ENCODE measurements around the gene PMCH. TPM values are rescaled to one million over a fixed set of nuclear protein-coding genes. Genes with fewer than 3 reads are reported as not detected.

PMCH gene
- total and polyA plus RNA-seq, 9 donors: not detected

DNA sequence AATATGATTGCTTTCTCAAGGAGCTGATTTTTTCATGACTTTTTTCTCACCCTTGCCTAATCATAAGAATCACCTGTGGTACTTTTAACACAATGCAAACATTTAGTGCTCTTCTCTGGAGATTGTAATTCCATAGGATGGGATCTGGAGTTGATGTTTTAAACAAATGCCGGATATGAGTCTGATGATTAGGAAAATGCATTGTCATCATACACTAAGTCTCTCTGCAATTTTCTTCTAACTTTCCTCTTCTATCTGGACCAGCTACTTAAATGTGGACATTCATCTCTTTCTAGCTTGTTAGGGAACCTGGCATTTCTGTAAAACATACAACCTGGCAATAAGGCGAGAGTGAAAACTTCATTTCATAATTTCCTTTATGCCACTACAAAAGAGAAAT is 23.5 kb downstream of the PMCH start:
- H3K4me3 ChIP-seq: no peak overlapping the region
- no peaks in the 10 kb centered on the region for H3K4me1 ChIP-seq (ENCODE audit: insufficient read depth)
- no peak overlapping the region for H3K27ac ChIP-seq
- 97 to 98% (median 97%) methylated on average over 2 of the region's 2 CpGs for WGBS, 3 donors
- no peaks in the 10 kb centered on the region for H3K9me3 ChIP-seq
- no peak for DNase-seq
- H3K36me3 ChIP-seq: no peaks in the 10 kb centered on the region
- intact Hi-C loops (cut with DNase I): no loop called here
- TF ChIP-seq, protein P1, sequence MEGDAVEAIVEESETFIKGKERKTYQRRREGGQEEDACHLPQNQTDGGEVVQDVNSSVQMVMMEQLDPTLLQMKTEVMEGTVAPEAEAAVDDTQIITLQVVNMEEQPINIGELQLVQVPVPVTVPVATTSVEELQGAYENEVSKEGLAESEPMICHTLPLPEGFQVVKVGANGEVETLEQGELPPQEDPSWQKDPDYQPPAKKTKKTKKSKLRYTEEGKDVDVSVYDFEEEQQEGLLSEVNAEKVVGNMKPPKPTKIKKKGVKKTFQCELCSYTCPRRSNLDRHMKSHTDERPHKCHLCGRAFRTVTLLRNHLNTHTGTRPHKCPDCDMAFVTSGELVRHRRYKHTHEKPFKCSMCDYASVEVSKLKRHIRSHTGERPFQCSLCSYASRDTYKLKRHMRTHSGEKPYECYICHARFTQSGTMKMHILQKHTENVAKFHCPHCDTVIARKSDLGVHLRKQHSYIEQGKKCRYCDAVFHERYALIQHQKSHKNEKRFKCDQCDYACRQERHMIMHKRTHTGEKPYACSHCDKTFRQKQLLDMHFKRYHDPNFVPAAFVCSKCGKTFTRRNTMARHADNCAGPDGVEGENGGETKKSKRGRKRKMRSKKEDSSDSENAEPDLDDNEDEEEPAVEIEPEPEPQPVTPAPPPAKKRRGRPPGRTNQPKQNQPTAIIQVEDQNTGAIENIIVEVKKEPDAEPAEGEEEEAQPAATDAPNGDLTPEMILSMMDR (IDR thresholded peaks at IDR 0.05): no peak
- TF ChIP-seq POLR2A (IDR thresholded peaks at IDR 0.05) (no peak), EP300 (IDR thresholded peaks at IDR 0.05) (no peak)
- no peaks in the 10 kb centered on the region for H3K27me3 ChIP-seq

DNA sequence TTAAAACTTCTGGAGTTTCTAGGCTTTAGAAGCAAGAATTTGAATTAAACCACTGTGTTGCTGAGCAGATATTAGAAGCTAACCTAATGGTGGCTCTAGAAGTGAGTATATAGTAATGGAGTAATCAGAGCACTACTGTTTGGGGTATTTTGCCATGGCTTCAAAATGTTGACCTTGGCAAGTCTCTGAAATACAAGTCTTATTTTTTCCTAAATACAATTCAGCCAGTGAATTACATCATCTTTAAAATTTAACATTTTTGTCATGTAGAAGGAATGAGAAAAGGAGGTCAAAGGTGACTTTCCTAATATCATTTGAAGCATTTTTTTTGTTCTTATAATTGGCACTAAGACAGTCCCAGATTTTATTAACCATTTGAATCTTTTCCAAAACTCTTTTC is 25.2 kb downstream of the PMCH start:
- Histone ChIP-seq H3K9me3 (no peaks in the 10 kb centered on the region), H3K27ac (no peak overlapping the region), H3K36me3 (no peaks in the 10 kb centered on the region), H3K27me3 (no peaks in the 10 kb centered on the region), H3K4me1 (ENCODE audit: insufficient read depth) (no peaks in the 10 kb centered on the region), H3K4me3 (no peak overlapping the region)
- TF ChIP-seq, protein P1 (IDR thresholded peaks at IDR 0.05): no peak
- TF ChIP-seq EP300 (IDR thresholded peaks at IDR 0.05) (no peak), POLR2A (IDR thresholded peaks at IDR 0.05) (no peak)
- intact Hi-C loops (cut with DNase I): no loop called here
- DNase-seq: no peak

DNA sequence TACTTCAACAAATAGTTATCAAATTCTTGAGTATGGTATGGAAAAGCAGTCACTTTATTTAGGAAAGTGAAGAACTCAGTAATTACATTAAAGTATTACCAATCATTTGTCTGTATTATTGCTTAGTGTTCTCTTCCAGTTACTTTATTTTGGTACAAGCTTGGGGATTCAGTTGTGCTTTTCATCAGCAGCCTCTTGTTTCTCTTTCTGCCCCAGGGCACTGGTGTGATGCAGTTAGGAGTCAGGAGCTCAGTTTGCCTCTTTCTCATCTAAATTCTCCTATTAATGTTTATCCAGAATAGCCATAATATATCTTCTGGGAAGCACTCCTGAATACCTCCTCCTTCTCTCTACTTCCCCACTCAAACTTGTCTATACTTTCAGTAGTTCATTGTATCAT is 25.7 kb downstream of the PMCH start:
- no peak overlapping the region for H3K4me3 ChIP-seq
- H3K27me3 ChIP-seq: no peaks in the 10 kb centered on the region
- intact Hi-C loops (cut with DNase I): no loop called here
- no peaks in the 10 kb centered on the region for H3K4me1 ChIP-seq (ENCODE audit: insufficient read depth)
- DNase-seq: no peak
- H3K27ac ChIP-seq: no peak overlapping the region
- TF ChIP-seq EP300 (IDR thresholded peaks at IDR 0.05) (no peak), POLR2A (IDR thresholded peaks at IDR 0.05) (no peak)
- TF ChIP-seq, protein P1 (IDR thresholded peaks at IDR 0.05): no peak
- H3K9me3 ChIP-seq: no peaks in the 10 kb centered on the region
- no peaks in the 10 kb centered on the region for H3K36me3 ChIP-seq

DNA sequence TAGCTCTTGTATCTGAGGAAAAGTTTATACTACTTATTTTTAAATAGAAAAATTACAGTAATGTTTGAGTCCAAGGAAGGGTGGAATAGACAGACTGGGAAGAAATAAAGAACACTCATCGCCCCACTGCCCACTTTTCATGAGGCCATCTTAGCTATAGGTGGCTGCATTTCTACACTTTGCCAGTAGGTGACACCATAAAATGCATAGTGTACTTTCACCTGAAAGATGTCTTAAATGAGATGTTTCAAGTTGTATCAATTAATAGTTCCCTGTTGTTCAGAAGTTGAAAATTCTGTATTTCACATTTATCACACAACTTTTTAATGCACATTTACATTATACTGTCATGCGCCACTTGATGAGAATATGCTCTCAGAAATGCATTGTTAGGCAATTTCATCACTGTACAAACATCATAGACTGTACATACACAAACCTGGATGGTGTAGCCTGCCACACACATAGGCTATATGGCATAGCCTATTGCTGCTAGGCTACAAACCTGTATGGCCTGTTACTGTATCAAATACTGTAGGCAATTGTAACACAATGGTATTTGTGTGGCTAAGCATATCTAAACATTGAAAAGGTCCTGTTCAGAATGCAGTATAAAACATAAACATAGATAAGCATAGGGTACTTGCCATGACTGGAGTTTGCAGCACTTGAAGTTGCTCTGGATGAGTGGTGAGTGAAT is 27.6 kb downstream of the PMCH start:
- Histone ChIP-seq H3K36me3 (no peaks in the 10 kb centered on the region), H3K9me3 (no peaks in the 10 kb centered on the region), H3K27ac (no peak overlapping the region), H3K27me3 (no peaks in the 10 kb centered on the region), H3K4me3 (no peak overlapping the region), H3K4me1 (ENCODE audit: insufficient read depth) (no peaks in the 10 kb centered on the region)
- no peak for DNase-seq
- 98 to 99% (median 98%) methylated on average over 2 of the region's 2 CpGs for WGBS, 3 donors
- intact Hi-C loops (cut with DNase I): no loop called here
- TF ChIP-seq, protein P1 (IDR thresholded peaks at IDR 0.05): peak in 2 of 3 donors; percentile 16 to 58
- TF ChIP-seq EP300 (IDR thresholded peaks at IDR 0.05): no peak
